Astrocyte (in vitro differentiated cells and primary cell): ENCODE results near the gene EIF4E1B.

Experiments used
- CTCF ChIP-seq: IDR thresholded peaks from 2 replicates; pipeline ENCODE4 v1.5.1; 2011; ENCODE audit warnings: low read depth, mild to moderate bottlenecking, inconsistent platforms, low read length, moderate library complexity; ENCODE audit not compliant: insufficient read depth
- EZH2 ChIP-seq: IDR thresholded peaks from 2 replicates; pipeline ENCODE4 v1.6.1; 2012; ENCODE audit warnings: mild to moderate bottlenecking, low read length, inconsistent platforms; ENCODE audit not compliant: insufficient read depth

- TF ChIP-seq CTCF (no peak), EZH2 (no peak)
These were observed 12.4 kb downstream of the EIF4E1B start for GRCh38 chr5:176642675-176643490.
